ENCODE data around the gene SMIM1. TPM values are rescaled to one million over a fixed set of nuclear protein-coding genes. Genes with fewer than 3 reads are reported as not detected.
A peak's percentile ranks its signal among the peaks of the same experiment; 100 is the strongest.

SMIM1 gene
- total RNA-seq, 6 experiments from 2014 or later, result 2.6 to 8.7 (median 4.6) TPM

GRCh38 chr1:3779265-3779911 lies 6.8 kb downstream of the SMIM1 start:
- Histone ChIP-seq H3K36me3 (peaks cover 5 to 56% (median 26%) of the 10 kb centered on the region in 4 donors), H3K9me3 (no peaks in the 10 kb centered on the region), H3K27me3 (no peaks in the 10 kb centered on the region), H3K4me3 (no peak overlapping the region), H3K4me1 (peaks cover 0 to 18% (median 8%) of the 10 kb centered on the region in 4 donors), H3K27ac (no peak overlapping the region)
- DNase-seq (no peak), ATAC-seq (no peak)
- TF ChIP-seq, protein P1, sequence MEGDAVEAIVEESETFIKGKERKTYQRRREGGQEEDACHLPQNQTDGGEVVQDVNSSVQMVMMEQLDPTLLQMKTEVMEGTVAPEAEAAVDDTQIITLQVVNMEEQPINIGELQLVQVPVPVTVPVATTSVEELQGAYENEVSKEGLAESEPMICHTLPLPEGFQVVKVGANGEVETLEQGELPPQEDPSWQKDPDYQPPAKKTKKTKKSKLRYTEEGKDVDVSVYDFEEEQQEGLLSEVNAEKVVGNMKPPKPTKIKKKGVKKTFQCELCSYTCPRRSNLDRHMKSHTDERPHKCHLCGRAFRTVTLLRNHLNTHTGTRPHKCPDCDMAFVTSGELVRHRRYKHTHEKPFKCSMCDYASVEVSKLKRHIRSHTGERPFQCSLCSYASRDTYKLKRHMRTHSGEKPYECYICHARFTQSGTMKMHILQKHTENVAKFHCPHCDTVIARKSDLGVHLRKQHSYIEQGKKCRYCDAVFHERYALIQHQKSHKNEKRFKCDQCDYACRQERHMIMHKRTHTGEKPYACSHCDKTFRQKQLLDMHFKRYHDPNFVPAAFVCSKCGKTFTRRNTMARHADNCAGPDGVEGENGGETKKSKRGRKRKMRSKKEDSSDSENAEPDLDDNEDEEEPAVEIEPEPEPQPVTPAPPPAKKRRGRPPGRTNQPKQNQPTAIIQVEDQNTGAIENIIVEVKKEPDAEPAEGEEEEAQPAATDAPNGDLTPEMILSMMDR (IDR thresholded peaks at IDR 0.05), result no peak
- TF ChIP-seq POLR2A (IDR thresholded peaks at IDR 0.05), result no peak
- 93% methylated on average over 12 of the region's 23 CpGs for WGBS (ENCODE audit: insufficient coverage, low coverage, low lambda C conversion rate, missing lambda C conversion rate)
- intact Hi-C loops (cut with DNase I), result no loop called here

DNA sequence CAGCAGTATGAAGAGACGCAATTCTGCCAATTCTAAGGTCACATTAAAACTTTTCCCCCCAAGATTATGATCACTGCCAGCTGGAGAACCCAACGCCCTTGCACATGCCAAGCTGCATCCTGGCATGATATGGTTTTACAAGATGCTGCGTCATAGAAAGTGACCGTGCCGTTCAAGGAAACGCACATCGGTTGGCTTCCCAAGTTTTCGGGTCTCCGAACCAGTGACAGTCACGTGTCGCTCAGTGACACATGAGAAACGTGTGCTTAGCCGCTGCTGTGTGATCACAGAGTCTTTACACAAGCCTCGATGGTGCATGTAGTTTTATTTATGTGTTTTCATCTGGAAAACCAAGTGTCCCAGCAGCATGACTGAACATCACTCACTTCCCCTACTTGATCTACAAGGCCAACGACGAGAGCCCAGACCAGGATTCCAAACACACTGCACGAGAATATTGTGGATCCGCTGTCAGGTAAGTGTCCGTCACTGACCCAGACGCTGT lies 7.4 kb downstream of the SMIM1 start:
- DNase-seq, result no peak
- H3K4me3 ChIP-seq, result no peak overlapping the region
- no peak for ATAC-seq
- peaks cover 0 to 18% (median 8%) of the 10 kb centered on the region in 4 donors for H3K4me1 ChIP-seq
- H3K27ac ChIP-seq, result no peak overlapping the region
- WGBS (ENCODE audit: insufficient coverage, low coverage, low lambda C conversion rate, missing lambda C conversion rate), result 90% methylated on average over 7 of the region's 20 CpGs
- TF ChIP-seq, protein P1 (IDR thresholded peaks at IDR 0.05), result no peak
- TF ChIP-seq POLR2A (IDR thresholded peaks at IDR 0.05), result no peak
- intact Hi-C loops (cut with DNase I), result no loop called here
- no peaks in the 10 kb centered on the region for H3K27me3 ChIP-seq
- H3K9me3 ChIP-seq, result no peaks in the 10 kb centered on the region
- H3K36me3 ChIP-seq, result peaks cover 5 to 61% (median 26%) of the 10 kb centered on the region in 4 donors

- Histone ChIP-seq H3K36me3 (peaks cover 5 to 62% (median 29%) of the 10 kb centered on the region in 4 donors), H3K4me1 (peaks cover 0 to 18% (median 3%) of the 10 kb centered on the region in 4 donors), H3K4me3 (no peak overlapping the region), H3K9me3 (no peaks in the 10 kb centered on the region), H3K27me3 (no peaks in the 10 kb centered on the region), H3K27ac (no peak overlapping the region)
- TF ChIP-seq POLR2A (IDR thresholded peaks at IDR 0.05), result no peak
- TF ChIP-seq, protein P1 (IDR thresholded peaks at IDR 0.05), result no peak
- intact Hi-C loops (cut with DNase I), result no loop called here
- DNase-seq, result peak in 1 of 3 donors; percentile 44
- ATAC-seq, result no peak
- 88% methylated on average over 18 of the region's 21 CpGs for WGBS (ENCODE audit: insufficient coverage, low coverage, low lambda C conversion rate, missing lambda C conversion rate)
These were observed 8.4 kb downstream of the SMIM1 start for GRCh38 chr1:3780901-3781300.

- DNase-seq (peak in 1 of 3 donors; percentile 43), ATAC-seq (no peak)
- intact Hi-C loops (cut with DNase I), result no loop called here
- H3K9me3 ChIP-seq, result no peaks in the 10 kb centered on the region
- peaks cover 0 to 14% (median 0%) of the 10 kb centered on the region in 4 donors for H3K4me1 ChIP-seq
- H3K4me3 ChIP-seq, result no peak overlapping the region
- 92% methylated on average over 7 of the region's 30 CpGs for WGBS (ENCODE audit: insufficient coverage, low coverage, low lambda C conversion rate, missing lambda C conversion rate)
- peaks cover 5 to 70% (median 35%) of the 10 kb centered on the region in 4 donors for H3K36me3 ChIP-seq
- no peaks in the 10 kb centered on the region for H3K27me3 ChIP-seq
- H3K27ac ChIP-seq, result no peak overlapping the region
- TF ChIP-seq, protein P1 (IDR thresholded peaks at IDR 0.05), result no peak
- TF ChIP-seq POLR2A (IDR thresholded peaks at IDR 0.05), result no peak
These were observed 11.3 kb downstream of the SMIM1 start for GRCh38 chr1:3783651-3784474.

All from right lobe of liver (tissue), 6 donors.